ENCODE data around the gene MARCHF4. TPM values are rescaled to one million over a fixed set of nuclear protein-coding genes. Genes with fewer than 3 reads are reported as not detected.

The MARCHF4 gene
- total RNA-seq, 4 donors from 2014 or later = 0.15 TPM; not detected in 3

GRCh38 chr2:216339456-216340279 lies 32.6 kb downstream of the MARCHF4 start:
- Histone ChIP-seq H3K4me1 (peaks cover 20 to 21% of the 10 kb centered on the region in 2 donors), H3K36me3 (no peaks in the 10 kb centered on the region), H3K27ac (no peak overlapping the region), H3K27me3 (no peaks in the 10 kb centered on the region), H3K9me3 (no peaks in the 10 kb centered on the region), H3K4me3 (replicated peaks in 1 of 3) (no peak overlapping the region)
- 21 to 32% methylated on average over 7 of the region's 7 CpGs for WGBS, 2 donors
- TF ChIP-seq POLR2A (IDR thresholded peaks at IDR 0.05) (no peak), CTCF (IDR thresholded peaks at IDR 0.05) (no peak)
- DNase-seq = peak; percentile 32 to 44
- intact Hi-C loops (cut with DNase I) = no loop called here

GRCh38 chr2:216335252-216335651 lies 37.0 kb downstream of the MARCHF4 start:
- no peak for DNase-seq
- no peaks in the 10 kb centered on the region for H3K9me3 ChIP-seq
- intact Hi-C loops (cut with DNase I) = no loop called here
- H3K4me3 ChIP-seq (replicated peaks in 1 of 3) = no peak overlapping the region
- WGBS, 2 donors = 84 to 91% methylated on average over 1 of the region's 1 CpG
- no peaks in the 10 kb centered on the region for H3K36me3 ChIP-seq
- H3K27me3 ChIP-seq = no peaks in the 10 kb centered on the region
- H3K27ac ChIP-seq = no peak overlapping the region
- H3K4me1 ChIP-seq = peaks cover 12 to 16% of the 10 kb centered on the region in 2 donors
- no peak for TF ChIP-seq POLR2A (IDR thresholded peaks at IDR 0.05)

- no peak for DNase-seq
- H3K27ac ChIP-seq = no peak overlapping the region
- H3K36me3 ChIP-seq = no peaks in the 10 kb centered on the region
- intact Hi-C loops (cut with DNase I) = no loop called here
- H3K4me1 ChIP-seq = no peaks in the 10 kb centered on the region
- H3K27me3 ChIP-seq = no peaks in the 10 kb centered on the region
- WGBS, 2 donors = 87 to 89% methylated on average over 5 of the region's 5 CpGs
- TF ChIP-seq POLR2A (IDR thresholded peaks at IDR 0.05) (no peak), CTCF (IDR thresholded peaks at IDR 0.05) (no peak)
- H3K4me3 ChIP-seq (replicated peaks in 1 of 3) = no peak overlapping the region
- no peaks in the 10 kb centered on the region for H3K9me3 ChIP-seq
These were observed 43.9 kb downstream of the MARCHF4 start for GRCh38 chr2:216328347-216328746.

GRCh38 chr2:216327447-216327935 lies 44.8 kb downstream of the MARCHF4 start:
- H3K27ac ChIP-seq = no peak overlapping the region
- no peak for DNase-seq
- no peak overlapping the region for H3K4me3 ChIP-seq (replicated peaks in 1 of 3)
- H3K27me3 ChIP-seq = no peaks in the 10 kb centered on the region
- H3K9me3 ChIP-seq = no peaks in the 10 kb centered on the region
- intact Hi-C loops (cut with DNase I) = no loop called here
- no peaks in the 10 kb centered on the region for H3K36me3 ChIP-seq
- WGBS, 2 donors = 76 to 82% methylated on average over 1 of the region's 1 CpG
- H3K4me1 ChIP-seq = no peaks in the 10 kb centered on the region
- no peak for TF ChIP-seq POLR2A (IDR thresholded peaks at IDR 0.05)
- no peak for TF ChIP-seq CTCF (IDR thresholded peaks at IDR 0.05)

Small RNA genes lying within 50 kb of the gene (small RNA-seq; reads per million reads assigned to genes)
- gene RF00019 = not detected

Other genes starting within 250 kb of the MARCHF4 start
- 10 to 100 TPM; 19.5 to 31.4 (median 24.6) TPM for gene SMARCAL1, start 40.0 kb upstream of the MARCHF4 start, total RNA-seq
- 1,000 to 10,000 TPM in 1 of 4 donors, 100 to 1,000 TPM in 3; 393 to 1,147 (median 736) TPM for gene RPL37A, start 126.4 kb upstream of the MARCHF4 start, total RNA-seq

Data from thyroid gland (tissue), 4 donors.